K562 (cell line): ENCODE results near the gene PYGM. TPM values are rescaled to one million over a fixed set of nuclear protein-coding genes. Genes with fewer than 3 reads are reported as not detected.
A peak's percentile ranks its signal among the peaks of the same experiment; 100 is the strongest.

ENCODE experiments used
- DPF2 ChIP-seq: fragments of 450-650 bp; IDR thresholded peaks from 2 replicates; pipeline ENCODE4 v1.6.1; 2016
- EGR1 ChIP-seq: fragments of 450-650 bp; conservative IDR thresholded peaks from 2 replicates; pipeline ENCODE4 v1.6.1; 2017; ENCODE audit warnings: mild to moderate bottlenecking
- EP400 ChIP-seq: fragments of 450-650 bp; IDR thresholded peaks from 2 replicates; pipeline ENCODE4 v1.6.1; 2017; ENCODE audit warnings: antibody characterized with exemption, mild to moderate bottlenecking, moderate library complexity
- ERF ChIP-seq: fragments of 450-650 bp; formaldehyde crosslinking; IDR thresholded peaks from 2 replicates; pipeline ENCODE4 v1.4.0; 2020; ENCODE audit warnings: mild to moderate bottlenecking, mixed read lengths
- GABPA ChIP-seq: fragments of 200-800 bp; sonication (Bioruptor generic); conservative IDR thresholded peaks from 2 replicates; pipeline ENCODE4 v1.6.1; 2016; ENCODE audit warnings: low read depth, missing genetic modification characterization, missing compliant biosample characterization
- HLTF ChIP-seq: fragments of 450-650 bp; IDR thresholded peaks from 2 replicates; pipeline ENCODE4 v1.6.1; 2016
- ID3 ChIP-seq, 2 experiments: fragments of 250-450 bp in 1 of 2; fragments of 450-650 bp in 1 of 2; sonication (Bioruptor Pico) in 1 of 2; IDR thresholded peaks; 2 replicates each; pipeline versions ENCODE4 v1.6.1 to v1.8.0; 2016 to 2021; ENCODE audit warnings: mild to moderate bottlenecking in 2 of 2, moderate library complexity in 2 of 2, missing compliant biosample characterization in 1 of 2, missing genetic modification characterization in 1 of 2
- MCM5 ChIP-seq: fragments of 450-650 bp; IDR thresholded peaks from 2 replicates; pipeline ENCODE4 v1.6.1; 2016; ENCODE audit warnings: low read depth
- NFXL1 ChIP-seq: fragments of 450-650 bp; formaldehyde crosslinking; IDR thresholded peaks from 2 replicates; pipeline ENCODE4 v1.4.0; 2021; ENCODE audit warnings: mild to moderate bottlenecking
- POLR3G ChIP-seq: IDR thresholded peaks from 2 replicates; pipeline ENCODE4 v1.6.1; 2011; ENCODE audit not compliant: insufficient read length, insufficient replicate concordance; ENCODE audit errors: extremely low read depth
- TAF1 ChIP-seq: IDR thresholded peaks from 2 replicates; pipeline ENCODE4 v1.6.1; 2011; ENCODE audit warnings: mild to moderate bottlenecking, low read length, moderate library complexity; ENCODE audit not compliant: insufficient read depth, control insufficient read depth, severe bottlenecking; ENCODE audit errors: extremely low read depth
- TCF7L2 ChIP-seq: fragments of 150-350 bp; IDR thresholded peaks from 2 replicates; pipeline ENCODE4 v1.6.1; 2016; ENCODE audit warnings: low read depth, mild to moderate bottlenecking, low read length, moderate library complexity
- VEZF1 ChIP-seq: fragments of 200-800 bp; sonication (Bioruptor generic); IDR thresholded peaks from 2 replicates; pipeline ENCODE4 v1.6.1; 2017; ENCODE audit warnings: missing genetic modification characterization, missing compliant biosample characterization
- ZBTB40 ChIP-seq, 2 experiments: fragments of 450-650 bp in 1 of 2; sonication (generic) in 1 of 2; formaldehyde crosslinking in 1 of 2; IDR thresholded peaks; 2 replicates each; pipeline versions ENCODE4 v1.7.1 to v1.9.0; 2016 to 2022; ENCODE audit warnings: inconsistent platforms in 1 of 2, mild to moderate bottlenecking in 1 of 2, missing genetic modification reagents in 1 of 2
- ZNF431 ChIP-seq: sonication (generic); formaldehyde crosslinking; IDR thresholded peaks from 2 replicates; pipeline ENCODE4 v1.8.0; 2022; ENCODE audit warnings: mild to moderate bottlenecking, missing genetic modification reagents
- ZNF696 ChIP-seq: fragments of 250-450 bp; sonication (Bioruptor Pico); conservative IDR thresholded peaks from 2 replicates; pipeline ENCODE4 v1.4.0; 2020; ENCODE audit warnings: mild to moderate bottlenecking, moderate library complexity
- ZNF75A ChIP-seq: fragments of 450-650 bp; formaldehyde crosslinking; IDR thresholded peaks from 2 replicates; pipeline ENCODE4 v1.4.0; 2020; ENCODE audit warnings: mild to moderate bottlenecking
- polyA plus RNA-seq, 8 experiments: library from polyadenylated mRNA; depleted of rRNA in 4 of 8; stranded (reverse) in 5 of 8; unstranded in 3 of 8; fragments of >200 nt; fragmentation: Nextera tagmentation in 2 of 8; fragmentation: Illumina TruSeq in 1 of 8; extraction: Ambion mirVana in 2 of 8; extraction: Trizol in 1 of 8; gene quantifications; 2 replicates each; pipeline versions ENCODE4 v1.2.1 to v1.2.3, GENCODE V29; 2011 to 2014; ENCODE audit warnings: inconsistent platforms in 1 of 8, missing spikeins in 1 of 8
- total RNA-seq, 7 experiments: library from RNA; depleted of rRNA in 6 of 7; stranded (reverse); fragments of >200 nt in 6 of 7; fragmentation: Illumina TruSeq in 2 of 7; extraction: Trizol in 2 of 7; gene quantifications; 2 replicates each; pipeline versions ENCODE4 v1.2.1 to v1.2.3, GENCODE V29; 2011 to 2021; ENCODE audit warnings: low replicate concordance in 1 of 7

Gene PYGM
- total and polyA plus RNA-seq, 9 of the 15 experiments (the other 6 are each of a cell fraction or from before 2014, with no cell fraction given): 0.07 to 1.5 (median 0.68) TPM

GRCh38 chr11:64745521-64746328 lies 14.0 kb downstream of the PYGM start (continued):
- TF ChIP-seq ZBTB40 (IDR thresholded peaks at IDR 0.05) (no peak), ZBTB40 (CRISPR knock-in tag; IDR thresholded peaks at IDR 0.05) (no peak), EGR1 (peak; percentile 96), MCM5 (no peak), NFXL1 (CRISPR knock-in tag) (no peak), POLR3G (no peak), EP400 (peak; percentile 35; the same call in 1 of the 2 replicates), ZNF696 (no peak), GABPA (tag) (no peak), ZNF75A (no peak), TCF7L2 (no peak), TAF1 (no peak), DPF2 (no peak), ZNF431 (CRISPR knock-in tag) (0 out of 2 replicates have a peak, but pooled peaks have one; percentile 41), ERF (CRISPR knock-in tag) (no peak), ID3 (CRISPR knock-in tag; IDR thresholded peaks at IDR 0.05) (no peak), ID3 (tag; IDR thresholded peaks at IDR 0.05) (0 out of 2 replicates have a peak, but pooled peaks have one; percentile 18), VEZF1 (CRISPR knock-in tag) (peak; percentile 50), HLTF (no peak)
